Adipose tissue (tissue), 3 donors: Measurements from ENCODE around the gene TRAPPC1. TPM values are rescaled to one million over a fixed set of nuclear protein-coding genes. Genes with fewer than 3 reads are reported as not detected.
A peak's percentile ranks its signal among the peaks of the same experiment; 100 is the strongest.

Source experiments
- H3K27ac ChIP-seq: one replicate; pipeline ENCODE4 v1.5.1; 2013; ENCODE audit warnings: low read depth, low read length
- WGBS, 3 donors: extraction: QIAGEN DNeasy Blood & Tissue Kit; methylation state at CpG; one replicate each; pipeline ENCODE4 v1.1.7; 2013; 5-methylcytosine and 5-hydroxymethylcytosine counted together
- polyA plus RNA-seq, 3 donors: library from polyadenylated mRNA; stranded (reverse); fragments of 200-250 nt; gene quantifications; one replicate each; pipeline ENCODE4 v1.2.3, GENCODE V29; 2013
- donor health status: healthy with polysubstance abuse.
- donor health status: Bipolar disorder and iron deficiency.
- donor health status: healthy.

Gene TRAPPC1
- polyA plus RNA-seq, 3 donors: 51.1 to 132 (median 89.0) TPM

- 33 to 37% (median 35%) methylated on average over 3 of the region's 3 CpGs for WGBS, 3 donors
- H3K27ac ChIP-seq: no peak overlapping the region
Observed at GRCh38 chr17:7912927-7913524, 18.7 kb downstream of the TRAPPC1 start.

GRCh38 chr17:7911116-7911515, 20.6 kb downstream of the TRAPPC1 start:
- H3K27ac ChIP-seq: no peak overlapping the region
- WGBS, 3 donors: 59 to 85% (median 65%) methylated on average over 9 of the region's 9 CpGs

GRCh38 chr17:7910711-7911110, 21.0 kb downstream of the TRAPPC1 start:
- WGBS, 3 donors: 73 to 93% (median 79%) methylated on average over 13 of the region's 13 CpGs
- no peak overlapping the region for H3K27ac ChIP-seq

GRCh38 chr17:7910281-7910680, 21.5 kb downstream of the TRAPPC1 start:
- WGBS, 3 donors: 94 to 97% (median 95%) methylated on average over 15 of the region's 15 CpGs
- no peak overlapping the region for H3K27ac ChIP-seq

GRCh38 chr17:7909089-7909488, 22.7 kb downstream of the TRAPPC1 start:
- 91 to 93% (median 93%) methylated on average over 29 of the region's 29 CpGs for WGBS, 3 donors

GRCh38 chr17:7903154-7904103, 28.3 kb downstream of the TRAPPC1 start:
- no peak overlapping the region for H3K27ac ChIP-seq
- 82 to 87% (median 87%) methylated on average over 22 of the region's 22 CpGs for WGBS, 3 donors

More at GRCh38 chr17:7909089-7909488, 22.7 kb downstream of the TRAPPC1 start:
- no peak overlapping the region for H3K27ac ChIP-seq

GRCh38 chr17:7897773-7898172, 34.0 kb downstream of the TRAPPC1 start:
- WGBS, 3 donors: 32 to 41% (median 39%) methylated on average over 6 of the region's 6 CpGs
- no peak overlapping the region for H3K27ac ChIP-seq

GRCh38 chr17:7897090-7897489, 34.7 kb downstream of the TRAPPC1 start:
- 78 to 88% (median 86%) methylated on average over 13 of the region's 13 CpGs for WGBS, 3 donors
- no peak overlapping the region for H3K27ac ChIP-seq

GRCh38 chr17:7894866-7895265, 36.9 kb downstream of the TRAPPC1 start:
- WGBS, 3 donors: 79 to 91% (median 88%) methylated on average over 8 of the region's 8 CpGs
- H3K27ac ChIP-seq: no peak overlapping the region

GRCh38 chr17:7894226-7894625, 37.5 kb downstream of the TRAPPC1 start:
- no peak overlapping the region for H3K27ac ChIP-seq
- 89 to 96% (median 91%) methylated on average over 8 to 9 of the region's 9 CpGs for WGBS, 3 donors

- 88 to 94% (median 89%) methylated on average over 15 of the region's 15 CpGs for WGBS, 3 donors
- no peak overlapping the region for H3K27ac ChIP-seq
Observed at GRCh38 chr17:7893187-7893880, 38.4 kb downstream of the TRAPPC1 start.

GRCh38 chr17:7889166-7889955, 42.4 kb downstream of the TRAPPC1 start:
- H3K27ac ChIP-seq: peak overlapping the region; percentile 21
- WGBS, 3 donors: 19 to 33% (median 20%) methylated on average over 11 of the region's 11 CpGs

GRCh38 chr17:7888184-7888920, 43.4 kb downstream of the TRAPPC1 start, which contains the start of gene CHD3:
Gene CHD3, plus strand, starts transcription at chr17:7888789. Its CDS starts 212 bp downstream, at chr17:7889001.
- H3K27ac ChIP-seq: peak within 1 kb of the TSS; percentile 21
- 22 to 28% (median 28%) methylated on average over 18 of the region's 18 CpGs for WGBS, 3 donors

GRCh38 chr17:7887482-7888183, 44.1 kb downstream of the TRAPPC1 start:
- H3K27ac ChIP-seq: peak overlapping the region; percentile 21
- WGBS, 3 donors: 0 to 2% (median 1%) methylated on average over 24 to 35 of the region's 35 CpGs

- H3K27ac ChIP-seq: no peak overlapping the region
- WGBS, 3 donors: 2% methylated on average over 8 of the region's 8 CpGs
Observed at GRCh38 chr17:7887038-7887481, 44.7 kb downstream of the TRAPPC1 start.

GRCh38 chr17:7886227-7887037, 45.3 kb downstream of the TRAPPC1 start:
- WGBS, 3 donors: 1 to 3% (median 3%) methylated on average over 30 of the region's 30 CpGs
- peak overlapping the region; percentile 61 for H3K27ac ChIP-seq
